Omental fat pad (tissue), 4 donors: Measurements from ENCODE around the gene DMRTB1. TPM values are rescaled to one million over a fixed set of nuclear protein-coding genes. Genes with fewer than 3 reads are reported as not detected.

ENCODE experiments used
- ATAC-seq: fragments of 150-250 bp; one replicate; pipeline ENCODE4 v1.9.1; 2016; ENCODE audit warnings: mild to moderate bottlenecking, moderate library complexity; ENCODE audit not compliant: low FRiP score
- DNase-seq: peaks from one replicate; pipeline ENCODE4 v3.0.0-alpha.2; 2019; ENCODE audit warnings: low spot score
- total RNA-seq, 4 donors: library from RNA; depleted of rRNA; stranded (reverse); fragments of >200 nt; gene quantifications; one replicate each; pipeline ENCODE4 v1.1.0, GENCODE V29; 2016
- TF ChIP-seq, protein P1 (sequence below), 3 donors: fragments of 450-650 bp; IDR thresholded peaks; one replicate each; pipeline ENCODE4 v1.5.1; 2016 to 2017; ENCODE audit warnings: antibody characterized with exemption in 3 of 3, mild to moderate bottlenecking in 3 of 3, moderate library complexity in 2 of 3

Gene DMRTB1
- total RNA-seq, 4 donors from 2014 or later: not detected

GRCh38 chr1:53458634-53459033, 565 bp upstream of the DMRTB1 start:
- no peak for ATAC-seq
- TF ChIP-seq, protein P1, sequence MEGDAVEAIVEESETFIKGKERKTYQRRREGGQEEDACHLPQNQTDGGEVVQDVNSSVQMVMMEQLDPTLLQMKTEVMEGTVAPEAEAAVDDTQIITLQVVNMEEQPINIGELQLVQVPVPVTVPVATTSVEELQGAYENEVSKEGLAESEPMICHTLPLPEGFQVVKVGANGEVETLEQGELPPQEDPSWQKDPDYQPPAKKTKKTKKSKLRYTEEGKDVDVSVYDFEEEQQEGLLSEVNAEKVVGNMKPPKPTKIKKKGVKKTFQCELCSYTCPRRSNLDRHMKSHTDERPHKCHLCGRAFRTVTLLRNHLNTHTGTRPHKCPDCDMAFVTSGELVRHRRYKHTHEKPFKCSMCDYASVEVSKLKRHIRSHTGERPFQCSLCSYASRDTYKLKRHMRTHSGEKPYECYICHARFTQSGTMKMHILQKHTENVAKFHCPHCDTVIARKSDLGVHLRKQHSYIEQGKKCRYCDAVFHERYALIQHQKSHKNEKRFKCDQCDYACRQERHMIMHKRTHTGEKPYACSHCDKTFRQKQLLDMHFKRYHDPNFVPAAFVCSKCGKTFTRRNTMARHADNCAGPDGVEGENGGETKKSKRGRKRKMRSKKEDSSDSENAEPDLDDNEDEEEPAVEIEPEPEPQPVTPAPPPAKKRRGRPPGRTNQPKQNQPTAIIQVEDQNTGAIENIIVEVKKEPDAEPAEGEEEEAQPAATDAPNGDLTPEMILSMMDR (IDR thresholded peaks at IDR 0.05): no peak
- DNase-seq: no peak

GRCh38 chr1:53460211-53460634, 1.0 kb downstream of the DMRTB1 start:
- DNase-seq: no peak

DNA sequence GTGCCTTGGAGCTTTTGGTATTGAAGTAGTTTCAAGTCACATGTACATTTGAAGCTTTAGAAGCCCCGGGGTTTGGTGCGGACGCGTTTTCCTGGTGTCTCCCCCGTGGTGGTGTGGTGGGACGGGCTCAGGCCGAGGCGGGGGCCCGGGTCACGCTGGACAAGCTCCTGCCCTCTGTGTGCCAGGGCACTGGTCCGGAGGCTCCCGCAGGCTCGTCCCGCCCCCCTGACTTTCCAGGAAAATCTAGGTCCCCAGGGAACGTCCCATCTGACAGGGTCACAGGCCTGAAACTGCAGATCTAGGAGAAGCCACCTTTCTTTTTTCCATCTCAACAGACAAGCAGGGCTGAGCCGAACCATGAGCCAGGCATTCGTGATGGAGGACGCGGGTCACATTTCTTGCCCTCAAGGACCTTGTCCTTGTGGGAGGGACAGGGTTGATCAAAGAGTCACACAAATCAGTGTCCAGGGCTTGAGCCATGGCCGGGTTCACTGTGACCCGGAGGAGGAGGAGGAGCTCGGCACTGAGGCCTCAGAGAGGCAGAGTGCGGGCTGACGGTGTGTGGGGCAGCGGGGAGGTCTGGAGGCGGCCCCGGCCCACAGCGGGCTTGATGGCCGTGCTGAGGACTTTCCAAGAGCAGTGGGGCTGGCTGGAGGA, 1.6 kb downstream of the DMRTB1 start:
- TF ChIP-seq, protein P1 (IDR thresholded peaks at IDR 0.05): no peak
- DNase-seq: no peak
- ATAC-seq: no peak

More at GRCh38 chr1:53460211-53460634, 1.0 kb downstream of the DMRTB1 start:
- no peak for ATAC-seq
- TF ChIP-seq, protein P1 (IDR thresholded peaks at IDR 0.05): no peak

- DNase-seq (no peak), ATAC-seq (no peak)
- TF ChIP-seq, protein P1 (IDR thresholded peaks at IDR 0.05): no peak
Observed at GRCh38 chr1:53461323-53462044, 2.3 kb downstream of the DMRTB1 start.

DNA sequence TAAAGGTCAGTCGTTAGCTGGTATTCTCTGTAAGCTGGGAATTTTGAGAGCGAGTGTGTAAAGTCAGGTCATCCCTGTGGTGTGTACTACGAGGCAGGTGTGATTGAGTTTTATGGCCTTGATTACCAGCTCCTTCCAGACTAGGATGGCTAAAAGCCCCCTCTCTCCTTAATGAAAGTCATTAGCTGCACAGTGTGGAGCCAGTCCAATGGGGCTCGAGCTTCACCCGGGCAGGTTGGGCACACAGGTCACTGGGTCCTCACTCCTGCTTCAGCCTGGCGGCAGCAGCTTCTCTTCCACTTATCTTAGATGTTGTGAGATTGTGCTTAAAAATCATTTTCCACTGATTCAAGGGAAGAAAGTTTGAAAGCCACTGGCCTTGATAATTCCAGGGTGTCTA, 3.0 kb downstream of the DMRTB1 start:
- DNase-seq: no peak
- ATAC-seq: no peak
- TF ChIP-seq, protein P1 (IDR thresholded peaks at IDR 0.05): no peak

DNA sequence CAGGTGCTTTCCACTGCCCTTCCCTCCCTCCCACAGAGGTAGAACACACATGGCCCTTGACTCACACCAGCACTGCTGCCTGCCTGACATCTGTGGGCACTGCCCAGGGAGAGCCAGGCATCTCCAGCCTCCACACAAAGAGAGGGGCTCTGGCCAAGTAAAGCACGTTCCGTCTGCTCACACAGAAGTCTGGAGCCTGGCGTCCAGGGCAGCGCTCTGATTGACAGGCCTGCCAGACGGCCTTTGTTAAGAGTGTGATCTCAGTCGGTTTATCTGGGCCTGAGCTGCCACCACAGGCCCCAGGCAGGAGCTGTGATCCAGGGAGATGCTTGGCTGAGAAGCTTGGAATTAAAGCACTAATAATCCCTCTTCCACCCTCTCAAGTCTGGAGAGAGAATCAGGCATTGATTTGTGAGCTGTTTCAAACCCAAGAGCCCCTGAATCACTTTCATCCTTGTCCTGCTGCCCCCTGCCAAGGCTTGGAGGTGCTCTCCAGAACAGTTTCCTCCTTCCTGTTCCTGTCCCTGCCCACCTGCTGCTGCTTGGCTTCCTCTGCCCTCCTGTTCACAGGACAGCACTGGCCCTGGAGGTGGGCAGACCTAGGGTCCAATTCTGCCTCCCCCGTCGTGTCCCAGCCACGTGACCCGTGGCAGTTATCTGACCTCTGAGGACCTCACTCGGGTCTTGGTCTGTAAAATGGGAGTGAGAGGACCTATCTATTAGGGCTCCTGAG, 3.7 kb downstream of the DMRTB1 start:
- no peak for DNase-seq
- no peak for ATAC-seq
- TF ChIP-seq, protein P1 (IDR thresholded peaks at IDR 0.05): no peak
